HL-60 (cell line): Measurements from ENCODE around the gene KCNH1.

Experiments
- CTCF ChIP-seq: IDR thresholded peaks from one replicate; pipeline ENCODE4 v1.5.1; 2011; ENCODE audit warnings: low read length, control low read depth, inconsistent platforms; ENCODE audit not compliant: insufficient read depth
- POLR2AphosphoS5 ChIP-seq: IDR thresholded peaks from 2 replicates; pipeline ENCODE4 v1.6.1; 2012; ENCODE audit warnings: low read depth

- TF ChIP-seq CTCF: no peak
- no peak for TF ChIP-seq POLR2AphosphoS5
Measured at GRCh38 chr1:210899676-210900075, 234.3 kb downstream of the KCNH1 start.
